Measurements from ENCODE around the gene POU5F2.

The POU5F2 gene

DNA sequence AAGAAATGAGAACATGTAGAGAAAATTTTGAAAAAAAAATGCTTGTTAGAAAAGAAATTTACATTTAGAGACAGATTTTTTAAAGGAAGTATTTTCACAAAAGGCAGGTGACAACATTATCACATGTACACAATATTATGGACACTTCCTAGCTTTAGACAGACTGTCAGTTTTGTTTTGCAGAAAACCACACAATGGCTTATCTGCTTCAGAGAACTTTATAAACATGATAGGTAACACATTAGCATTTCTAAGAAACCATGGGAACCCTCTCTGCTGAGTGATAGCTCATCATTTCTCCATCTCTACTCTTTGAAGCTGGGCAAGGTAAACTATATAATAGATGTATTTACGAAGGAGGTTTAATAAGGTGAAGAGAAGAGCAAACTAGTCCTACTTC lies 25.6 kb downstream of the POU5F2 start:
- DNase-seq = no peak

DNA sequence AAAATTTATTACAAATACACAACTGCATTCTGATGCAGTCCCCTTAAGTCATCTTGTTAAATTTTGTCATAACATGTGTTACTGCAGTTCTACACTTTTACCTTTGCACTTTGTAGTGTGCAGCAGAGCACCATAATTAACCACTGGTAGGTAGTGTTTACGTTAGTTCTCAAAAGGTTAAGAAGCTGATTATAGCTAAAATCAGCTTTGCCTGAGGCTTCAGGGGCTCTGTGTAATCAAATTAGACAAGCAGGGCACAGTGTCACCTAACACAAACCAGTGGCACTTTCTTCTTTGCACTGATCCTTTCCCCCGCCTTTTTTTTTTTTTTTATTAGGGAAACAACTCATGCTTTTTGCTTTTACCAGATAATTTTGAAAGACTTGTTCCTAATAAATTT lies 26.1 kb downstream of the POU5F2 start:
- no peak for DNase-seq

DNA sequence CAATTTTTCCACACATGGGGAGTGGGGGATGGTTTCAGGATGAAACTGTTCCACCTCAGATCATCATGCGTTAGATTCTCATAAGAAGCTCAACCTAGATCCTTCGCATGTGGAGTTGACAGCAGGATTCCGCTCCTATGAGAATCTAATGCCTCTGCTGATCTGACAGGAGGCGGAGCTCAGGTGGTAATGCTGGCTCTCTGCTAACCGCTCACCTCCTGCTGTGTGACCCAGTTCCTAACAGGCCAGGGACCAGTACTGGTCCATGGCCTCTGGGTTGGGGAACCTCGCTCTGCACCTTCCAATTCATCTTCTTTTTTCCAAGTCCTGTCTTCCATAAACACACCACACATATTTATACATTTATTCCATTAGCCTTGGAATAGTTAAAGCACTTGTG lies 33.0 kb downstream of the POU5F2 start:
- DNase-seq = no peak

DNA sequence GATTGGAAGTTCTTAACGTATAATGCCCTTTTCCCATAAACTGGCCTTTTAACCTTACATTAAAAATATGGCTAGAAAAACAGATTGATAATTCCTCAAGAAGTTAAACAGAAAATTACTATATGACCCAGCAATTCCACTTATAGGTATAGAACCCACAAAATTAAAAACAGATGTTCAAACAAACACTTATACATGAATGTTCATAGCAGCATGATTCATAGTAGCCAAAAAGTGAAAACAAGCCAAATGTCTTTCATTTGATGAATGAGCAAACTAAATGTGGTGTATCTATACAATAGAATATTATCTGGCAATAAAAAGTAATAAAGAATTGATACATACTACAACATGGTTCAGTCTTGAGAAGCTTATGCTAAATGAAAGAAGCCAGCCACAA lies 35.5 kb downstream of the POU5F2 start:
- no peak for DNase-seq

DNA sequence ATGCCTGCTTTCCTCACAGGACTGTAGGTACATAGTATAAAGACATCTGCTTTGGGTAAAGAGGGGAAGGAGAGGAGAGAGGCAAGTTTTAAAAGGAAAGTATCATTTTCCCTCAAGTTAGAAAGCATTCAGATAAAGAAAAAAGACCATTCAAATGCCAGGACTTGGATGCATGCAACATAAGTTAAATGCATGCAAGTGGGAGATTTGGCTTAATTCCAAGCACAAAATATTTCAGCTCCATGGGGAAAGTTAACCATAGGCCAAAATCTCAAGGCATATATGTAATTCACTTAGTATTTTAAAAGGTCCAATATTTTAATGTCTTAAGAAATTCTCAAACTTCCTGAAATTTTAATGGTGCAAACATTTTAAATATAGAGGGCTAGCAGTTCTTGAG lies 36.4 kb downstream of the POU5F2 start:
- DNase-seq = no peak

DNA sequence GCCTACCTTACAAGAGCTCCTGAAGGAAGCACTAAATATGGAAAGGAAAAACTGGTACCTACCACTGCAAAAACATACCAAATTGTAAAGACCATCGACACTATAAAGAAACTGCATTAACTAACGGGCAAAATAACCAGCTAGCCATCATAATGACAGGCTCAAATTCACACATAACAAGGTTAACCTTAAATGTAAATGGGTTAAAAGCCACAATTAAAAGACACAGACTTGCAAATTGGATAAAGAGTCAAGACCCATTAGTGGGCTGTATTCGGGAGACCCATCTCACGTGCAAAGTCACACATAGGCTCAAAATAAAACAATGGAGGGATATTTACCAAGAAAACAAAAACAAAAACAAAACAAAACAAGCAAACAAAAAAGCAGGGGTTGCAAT lies 49.4 kb downstream of the POU5F2 start:
- DNase-seq = no peak

Data from RPMI8226 (cell line).